H1 (cell line): Measurements from ENCODE around the gene CCDC30. TPM values are rescaled to one million over a fixed set of nuclear protein-coding genes. Genes with fewer than 3 reads are reported as not detected.

ENCODE experiments used
- CTCF ChIA-PET: fragments of 300-600 bp; sonication (Branson Sonifier 250); formaldehyde crosslinking; loops from one replicate; lab custom pipeline; 2021; ENCODE audit not compliant: partially characterized antibody; lab: Charles Lee
- POLR2A ChIA-PET: fragments of 300-600 bp; sonication (Branson Sonifier 250); formaldehyde crosslinking; loops from one replicate; lab custom pipeline; 2021; ENCODE audit warnings: inconsistent platforms; ENCODE audit not compliant: partially characterized antibody; lab: Charles Lee
- DNase-seq, 2 experiments: peaks; one replicate each; pipeline versions ENCODE4 v3.0.0 to v3.0.0-alpha.2; 2010 to 2022; ENCODE audit warnings: low spot score in 2 of 2, low read depth in 1 of 2, mixed read lengths in 1 of 2
- FAIRE-seq: peaks from 2 replicates; lab custom pipeline; 2011; peaks lifted over from hg19 to GRCh38; lab: Jason Lieb, UNC
- H2AFZ ChIP-seq: 2 replicates; pipeline ENCODE4 v1.8.1; 2012; ENCODE audit warnings: low read length, inconsistent platforms
- H2AK5ac ChIP-seq: 2 replicates; pipeline ENCODE4 v1.6.1; 2013; ENCODE audit warnings: low read depth, low read length
- H2BK120ac ChIP-seq: replicated peaks from 2 replicates; pipeline ENCODE3; 2013; ENCODE audit warnings: low read depth, low read length, inconsistent platforms
- H2BK12ac ChIP-seq: 2 replicates; pipeline ENCODE4 v1.6.1; 2013; ENCODE audit warnings: low read depth, low read length
- H2BK15ac ChIP-seq: 2 replicates; pipeline ENCODE4 v1.6.1; 2013; ENCODE audit warnings: low read length
- H2BK20ac ChIP-seq: 2 replicates; pipeline ENCODE4 v1.6.1; 2013; ENCODE audit warnings: low read length
- H2BK5ac ChIP-seq: 2 replicates; pipeline ENCODE4 v1.6.1; 2013; ENCODE audit warnings: low read depth, low read length
- H3K14ac ChIP-seq: 2 replicates; pipeline ENCODE4 v1.6.1; 2013; ENCODE audit warnings: inconsistent platforms; ENCODE audit not compliant: insufficient read length
- H3K18ac ChIP-seq: 2 replicates; pipeline ENCODE4 v1.6.1; 2013; ENCODE audit warnings: low read length; ENCODE audit errors: extremely low read depth
- H3K23ac ChIP-seq: 2 replicates; pipeline ENCODE4 v1.6.1; 2013; ENCODE audit warnings: inconsistent platforms; ENCODE audit not compliant: insufficient read length
- H3K23me2 ChIP-seq: 2 replicates; pipeline ENCODE4 v1.6.1; 2013; ENCODE audit warnings: low read depth, low read length
- H3K27ac ChIP-seq: 2 replicates; pipeline ENCODE4 v1.6.1; 2011; ENCODE audit warnings: low read depth, low read length, inconsistent platforms
- H3K27me3 ChIP-seq, 4 experiments: replicated peaks in 1 of 4; 1 replicate in 1 of 4; 2 replicates in 3 of 4; pipeline versions ENCODE4 v1.6.1 to v1.8.1; 2011 to 2013; ENCODE audit warnings: low read length in 3 of 4, mild to moderate bottlenecking in 3 of 4, inconsistent platforms in 2 of 4, mixed read lengths in 2 of 4, moderate library complexity in 1 of 4; ENCODE audit not compliant: control insufficient read depth in 3 of 4, insufficient read depth in 3 of 4; ENCODE audit errors: extremely low read depth in 1 of 4
- H3K36me3 ChIP-seq, 4 experiments: 2 replicates each; pipeline versions ENCODE4 v1.6.1 to v1.8.1; 2011 to 2013; ENCODE audit warnings: mild to moderate bottlenecking in 4 of 4, low read length in 3 of 4, moderate library complexity in 2 of 4, control low read depth in 1 of 4, inconsistent platforms in 1 of 4; ENCODE audit not compliant: insufficient read depth in 4 of 4, control insufficient read depth in 2 of 4
- H3K4ac ChIP-seq: replicated peaks from 2 replicates; pipeline ENCODE3; 2013; ENCODE audit warnings: low read length, low read depth, mixed read lengths, inconsistent platforms; ENCODE audit not compliant: insufficient read length
- H3K4me1 ChIP-seq, 4 experiments: replicated peaks in 1 of 4; 1 replicate in 1 of 4; 2 replicates in 3 of 4; pipeline versions ENCODE4 v1.6.1 to v1.8.1; 2011 to 2013; ENCODE audit warnings: low read length in 3 of 4, inconsistent platforms in 2 of 4, mixed read lengths in 1 of 4; ENCODE audit not compliant: insufficient read depth in 4 of 4, control insufficient read depth in 3 of 4
- H3K4me2 ChIP-seq, 2 experiments: 2 replicates each; pipeline versions ENCODE4 v1.6.1 to v1.8.1; 2011 to 2013; ENCODE audit warnings: low read depth in 2 of 2, low read length in 2 of 2, control low read depth in 1 of 2, inconsistent platforms in 1 of 2, mild to moderate bottlenecking in 1 of 2; ENCODE audit not compliant: insufficient read depth in 1 of 2
- H3K4me3 ChIP-seq, 4 experiments: fragments of 200-600, 300-600 bp in 1 of 4; sonication (generic), shearing (Covaris generic), sonication (Bioruptor Twin) in 1 of 4; 2 replicates each; pipeline versions ENCODE4 v1.5.1 to v1.8.1; 2011 to 2016; ENCODE audit warnings: low read length in 4 of 4, low read depth in 3 of 4, control low read depth in 2 of 4, inconsistent platforms in 2 of 4, mild to moderate bottlenecking in 2 of 4, mixed read lengths in 1 of 4, moderate library complexity in 1 of 4; ENCODE audit not compliant: insufficient read depth in 2 of 4; ENCODE audit errors: extremely low read depth in 1 of 4
- H3K56ac ChIP-seq: replicated peaks from 2 replicates; pipeline ENCODE3; 2013; ENCODE audit warnings: low read depth, mild to moderate bottlenecking, mixed read lengths, low read length, inconsistent platforms; ENCODE audit not compliant: insufficient read length
- H3K79me1 ChIP-seq: 2 replicates; pipeline ENCODE4 v1.6.1; 2013; ENCODE audit warnings: low read depth, low read length, control low read depth
- H3K79me2 ChIP-seq, 2 experiments: 2 replicates each; pipeline versions ENCODE4 v1.6.1 to v1.8.1; 2012 to 2013; ENCODE audit warnings: low read length in 2 of 2, mild to moderate bottlenecking in 2 of 2, inconsistent platforms in 1 of 2; ENCODE audit not compliant: insufficient read depth in 2 of 2, control insufficient read depth in 1 of 2
- H3K9ac ChIP-seq, 4 experiments: replicated peaks in 1 of 4; 1 replicate in 1 of 4; 2 replicates in 3 of 4; pipeline versions ENCODE4 v1.6.1 to v1.8.1; 2011 to 2013; ENCODE audit warnings: low read depth in 3 of 4, low read length in 3 of 4, control low read depth in 2 of 4, mild to moderate bottlenecking in 2 of 4, moderate library complexity in 2 of 4, inconsistent platforms in 1 of 4; ENCODE audit errors: extremely low read depth in 1 of 4
- H3K9me3 ChIP-seq, 2 experiments: 2 replicates each; pipeline versions ENCODE4 v1.6.1 to v1.8.1; 2012 to 2013; ENCODE audit warnings: mild to moderate bottlenecking in 2 of 2, moderate library complexity in 2 of 2, control low read depth in 1 of 2, inconsistent platforms in 1 of 2, low read depth in 1 of 2, low read length in 1 of 2, mixed read lengths in 1 of 2; ENCODE audit not compliant: insufficient read depth in 2 of 2
- H4K20me1 ChIP-seq, 2 experiments: replicated peaks in 1 of 2; 2 replicates each; pipeline versions ENCODE3 to v1.8.1; 2011 to 2013; ENCODE audit warnings: inconsistent platforms in 2 of 2, low read length in 2 of 2, mild to moderate bottlenecking in 1 of 2; ENCODE audit not compliant: insufficient read depth in 2 of 2, control insufficient read depth in 1 of 2
- H4K5ac ChIP-seq: 2 replicates; pipeline ENCODE4 v1.6.1; 2013; ENCODE audit warnings: low read length, low read depth, mixed read lengths, inconsistent platforms; ENCODE audit not compliant: insufficient read length
- H4K8ac ChIP-seq: 2 replicates; pipeline ENCODE4 v1.8.0; 2013; ENCODE audit warnings: mild to moderate bottlenecking, moderate library complexity, low read length, inconsistent platforms; ENCODE audit not compliant: insufficient read depth; ENCODE audit errors: extremely low read depth
- H4K91ac ChIP-seq: replicated peaks from 2 replicates; pipeline ENCODE3; 2013; ENCODE audit warnings: low read length, mixed read lengths, inconsistent platforms; ENCODE audit not compliant: insufficient read length
- BACH1 ChIP-seq: IDR thresholded peaks from 2 replicates; pipeline ENCODE4 v1.6.1; 2012; ENCODE audit warnings: low read length, improper control_type of control experiment
- CHD1 ChIP-seq: IDR thresholded peaks from 2 replicates; pipeline ENCODE4 v1.6.1; 2012; ENCODE audit warnings: low read depth, low read length, improper control_type of control experiment
- POLR2A ChIP-seq, 2 experiments: IDR thresholded peaks; 1 replicate in 1 of 2; 2 replicates in 1 of 2; pipeline ENCODE4 v1.6.1; 2011; ENCODE audit warnings: low read depth in 2 of 2, low read length in 2 of 2, mild to moderate bottlenecking in 2 of 2; ENCODE audit errors: control extremely low read depth in 1 of 2
- RNF2 ChIP-seq: fragments of 200-900, 300-1000 bp; sonication (generic); IDR thresholded peaks from 2 replicates; pipeline ENCODE4 v1.7.1; 2016; ENCODE audit warnings: borderline replicate concordance, low read depth, mild to moderate bottlenecking, antibody characterized with exemption, low read length; ENCODE audit not compliant: poor library complexity, severe bottlenecking; ENCODE audit errors: missing control alignments
- RXRA ChIP-seq: IDR thresholded peaks from 2 replicates; pipeline ENCODE4 v1.6.1; 2011; ENCODE audit warnings: low read depth, mild to moderate bottlenecking, low read length, moderate library complexity; ENCODE audit not compliant: insufficient read depth
- SIN3A ChIP-seq, 2 experiments: IDR thresholded peaks in 1 of 2; conservative IDR thresholded peaks in 1 of 2; 2 replicates each; pipeline ENCODE4 v1.6.1; 2011 to 2012; ENCODE audit warnings: low read length in 2 of 2, improper control_type of control experiment in 1 of 2, low read depth in 1 of 2, mild to moderate bottlenecking in 1 of 2
- TBP ChIP-seq: IDR thresholded peaks from 2 replicates; pipeline ENCODE4 v1.6.1; 2011; ENCODE audit warnings: low read depth, low read length, improper control_type of control experiment
- YY1 ChIP-seq: IDR thresholded peaks from 2 replicates; pipeline ENCODE4 v1.6.1; 2011; ENCODE audit warnings: low read depth, mild to moderate bottlenecking, low read length
- WGBS, 2 experiments: shearing (Covaris generic) in 1 of 2; methylation state at CpG; one replicate each; pipeline versions ENCODE4 v1.1.6 to v1.1.7; 2013 to 2015; ENCODE audit warnings: low lambda C conversion rate in 2 of 2, mixed read lengths in 2 of 2, inconsistent platforms in 1 of 2, low coverage in 1 of 2, missing lambda C conversion rate in 1 of 2; ENCODE audit not compliant: insufficient replicate concordance in 2 of 2, insufficient coverage in 1 of 2, insufficient read length in 1 of 2; ENCODE audit errors: extremely low coverage in 1 of 2, missing lambda C conversion rate in 1 of 2; 5-methylcytosine and 5-hydroxymethylcytosine counted together
- polyA plus RNA-seq, 7 experiments: library from polyadenylated mRNA; depleted of rRNA in 3 of 7; stranded (reverse) in 5 of 7; unstranded in 2 of 7; fragments of >200 nt in 5 of 7; fragments of 200-250 nt in 2 of 7; gene quantifications; 1 replicate in 5 of 7; 2 replicates in 1 of 7; 4 replicates in 1 of 7; pipeline versions ENCODE4 v1.2.1 to v1.2.3, GENCODE V29; 2011 to 2013; ENCODE audit warnings: missing spikeins in 2 of 7, mixed read lengths in 2 of 7
- total RNA-seq: library from RNA; stranded (reverse); fragmentation: NEBNext Ultra II Directional; extraction: Animal tissue kit (Norgen Biotek cat#: 25700); gene quantifications from 2 replicates; pipeline ENCODE4 v1.2.1, GENCODE V29; 2021

CCDC30 gene
- total and polyA plus RNA-seq, 2 of the 8 experiments (the other 6 are each of a cell fraction or from before 2014, with no cell fraction given) = 0.60 to 1.8 TPM

- Histone ChIP-seq H3K4me1 (peaks cover 2 to 8% (median 4%) of the 10 kb centered on the region in 4 experiments; a peak in 5 of 7 replicates), H3K36me3 (peaks cover 0 to 28% (median 4%) of the 10 kb centered on the region in 4 experiments; a peak in 6 of 8 replicates), H3K4me3 (peak overlapping the region; percentile 83 to 97 (median 92)), H3K4me2 (peak overlapping the region; percentile 84 to 100), H3K9ac (peak overlapping the region; percentile 90 to 96 (median 92)), H2AFZ (0 out of 2 replicates have a peak overlapping the region, but pooled peaks have one; percentile 20), H3K23ac (no peak overlapping the region), H3K4ac (peak overlapping the region; percentile 17), H3K27me3 (no peaks in the 10 kb centered on the region), H2BK15ac (no peak overlapping the region), H4K8ac (no peak overlapping the region), H2BK20ac (no peak overlapping the region), H3K79me2 (peaks cover 30 to 53% of the 10 kb centered on the region in 2 experiments), H3K14ac (no peak overlapping the region), H4K20me1 (peaks cover 17 to 21% of the 10 kb centered on the region in 2 experiments), H2AK5ac (peak overlapping the region; percentile 25; the same call in 1 of the 2 replicates), H2BK12ac (no peak overlapping the region), H2BK5ac (peak overlapping the region; percentile 86), H3K27ac (peak overlapping the region; percentile 89; the same call in 1 of the 2 replicates), H4K91ac (peak overlapping the region; percentile 5), H2BK120ac (no peak overlapping the region), H3K79me1 (no peaks in the 10 kb centered on the region; the same call in 1 of the 2 replicates), H3K23me2 (peaks cover 16% of the 10 kb centered on the region), H4K5ac (peak overlapping the region; percentile 12), H3K18ac (peak overlapping the region; percentile 66; the same call in 1 of the 2 replicates), H3K56ac (no peak overlapping the region), H3K9me3 (no peaks in the 10 kb centered on the region)
- FAIRE-seq = no peak
- ChIA-PET POLR2A (interaction anchor here (0.7 to 7.3 kb wide), 10 partner anchors 10 to 256 kb away, joined by 3 to 94 read pairs (median 20); partner anchors contain the start of gene CLDN19), CTCF (interaction anchor here (0.6 kb wide), 2 partner anchors 12 to 538 kb away, joined by 4 to 5 read pairs; no protein-coding TSS in a partner anchor)
- 13% methylated on average over 18 of the region's 18 CpGs; no CpG with 5 or more reads in 1 of the 2 experiments for WGBS, 2 experiments
- peak in 1 of 2 experiments; percentile 12; a peak in 1 of 3 replicates for TF ChIP-seq POLR2A (IDR thresholded peaks at IDR 0.05; ENCODE audit: control extremely low read depth in 1 of 2, low read depth in 2 of 2, low read length in 2 of 2)
- TF ChIP-seq TBP = peak; percentile 17; the same call in 1 of the 2 replicates
- TF ChIP-seq RNF2 = no peak
- peak; percentile 64; the same call in 1 of the 2 replicates for TF ChIP-seq CHD1
- 0 out of 4 replicates have a peak, but pooled peaks of 1 of the 2 experiments have one; percentile 37 for TF ChIP-seq SIN3A (conservative IDR thresholded peaks at IDR 0.05 in 1 of 2, IDR thresholded peaks at IDR 0.05 in 1 of 2; ENCODE audit: low read depth in 1 of 2, low read length in 2 of 2)
- no peak for TF ChIP-seq RXRA
- no peak for TF ChIP-seq BACH1
- TF ChIP-seq YY1 = peak; percentile 59; the same call in 1 of the 2 replicates
- DNase-seq = no peak
Observed at GRCh38 chr1:42680921-42681683, 218.0 kb downstream of the CCDC30 start.
